ENCODE measurements around the gene SLN. TPM values are rescaled to one million over a fixed set of nuclear protein-coding genes. Genes with fewer than 3 reads are reported as not detected.

The SLN gene
- total and polyA plus RNA-seq, 10 of the 15 experiments (the other 5 are each of a cell fraction or from before 2014, with no cell fraction given) = 0.39 TPM; not detected in 9

DNA sequence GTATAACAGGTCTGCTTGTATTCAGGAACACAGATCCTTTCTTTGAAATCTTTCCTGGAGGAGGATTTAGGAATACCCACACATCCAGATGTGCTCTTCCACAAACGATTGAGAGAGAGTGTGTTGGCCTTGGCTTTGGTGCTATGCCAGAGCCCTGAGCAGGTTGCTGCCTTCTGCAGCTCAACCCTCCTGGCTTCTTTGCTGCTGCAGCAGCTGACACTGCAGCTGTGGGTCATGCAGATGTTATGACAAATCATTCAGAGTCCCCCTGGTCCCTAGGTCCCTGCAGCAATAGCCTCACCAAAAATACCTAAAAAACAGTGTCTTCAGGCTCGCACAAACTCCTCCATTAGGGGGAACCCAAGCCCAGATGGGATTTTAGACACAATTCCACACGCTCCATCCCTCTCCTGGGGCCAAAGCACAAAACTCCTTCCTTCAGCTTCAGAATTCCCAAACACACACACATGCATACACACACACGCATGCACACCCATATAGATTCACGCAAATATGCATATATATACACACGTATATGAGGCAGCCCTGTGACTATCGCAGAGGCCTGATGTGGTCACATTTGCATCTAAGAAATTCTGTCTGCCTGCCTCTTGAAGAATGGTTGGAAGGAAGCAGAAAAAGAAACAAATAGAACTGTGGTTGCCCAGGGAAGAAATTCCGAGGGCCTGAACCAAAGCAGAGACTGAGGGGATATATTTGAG, 35.4 kb downstream of the SLN start:
- Histone ChIP-seq H3K36me3 (ENCODE audit: control insufficient read depth in 2 of 2, insufficient read depth in 2 of 2, low read length in 1 of 2) (no peaks in the 10 kb centered on the region), H3K4me3 (no peak overlapping the region), H3K79me2 (ENCODE audit: control insufficient read depth, insufficient read depth, low read length) (no peaks in the 10 kb centered on the region), H2AFZ (ENCODE audit: control insufficient read depth, low read depth, low read length) (peak overlapping the region; percentile 72), H3K4me2 (ENCODE audit: control insufficient read depth, insufficient read depth) (peak overlapping the region; percentile 30; the same call in 1 of the 2 replicates), H3K27ac (ENCODE audit: control insufficient read depth, insufficient read depth) (no peak overlapping the region), H4K20me1 (ENCODE audit: control insufficient read depth, insufficient read depth) (no peaks in the 10 kb centered on the region), H3K27me3 (replicated peaks in 1 of 2; ENCODE audit: control insufficient read depth in 2 of 2, insufficient read depth in 2 of 2, low read length in 1 of 2) (no peaks in the 10 kb centered on the region), H3K9ac (ENCODE audit: control insufficient read depth, insufficient read depth, low read length) (no peak overlapping the region), H3K9me3 (replicated peaks; ENCODE audit: control insufficient read depth, insufficient read depth, low read length) (no peaks in the 10 kb centered on the region), H3K4me1 (ENCODE audit: control insufficient read depth, insufficient read depth, low read length) (no peaks in the 10 kb centered on the region)
- DNase-seq (ENCODE audit: low read depth, low spot score) (no peak), ATAC-seq (peak; percentile 29), FAIRE-seq (no peak)
- TF ChIP-seq MEF2B (IDR thresholded peaks at IDR 0.05; ENCODE audit: partially characterized antibody, poor library complexity, severe bottlenecking) = no peak
- TF ChIP-seq CHD2 (IDR thresholded peaks at IDR 0.05; ENCODE audit: borderline replicate concordance, low read depth, low read length) = no peak
- no peak for TF ChIP-seq BACH1 (IDR thresholded peaks at IDR 0.05; ENCODE audit: borderline replicate concordance)
- no peak for TF ChIP-seq ZNF384 (IDR thresholded peaks at IDR 0.05; ENCODE audit: borderline replicate concordance, low read depth, low read length)
- no peak for TF ChIP-seq BHLHE40 (IDR thresholded peaks at IDR 0.05; ENCODE audit: borderline replicate concordance in 1 of 2, low read depth in 2 of 2, low read length in 1 of 2)
- TF ChIP-seq, protein P1, sequence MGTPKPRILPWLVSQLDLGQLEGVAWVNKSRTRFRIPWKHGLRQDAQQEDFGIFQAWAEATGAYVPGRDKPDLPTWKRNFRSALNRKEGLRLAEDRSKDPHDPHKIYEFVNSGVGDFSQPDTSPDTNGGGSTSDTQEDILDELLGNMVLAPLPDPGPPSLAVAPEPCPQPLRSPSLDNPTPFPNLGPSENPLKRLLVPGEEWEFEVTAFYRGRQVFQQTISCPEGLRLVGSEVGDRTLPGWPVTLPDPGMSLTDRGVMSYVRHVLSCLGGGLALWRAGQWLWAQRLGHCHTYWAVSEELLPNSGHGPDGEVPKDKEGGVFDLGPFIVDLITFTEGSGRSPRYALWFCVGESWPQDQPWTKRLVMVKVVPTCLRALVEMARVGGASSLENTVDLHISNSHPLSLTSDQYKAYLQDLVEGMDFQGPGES (IDR thresholded peaks at IDR 0.05) = no peak
- no peak for TF ChIP-seq SUPT20H (IDR thresholded peaks at IDR 0.05; ENCODE audit: borderline replicate concordance, control insufficient read depth, low read depth, low read length)
- intact Hi-C loops (cut with micrococcal nuclease; ENCODE audit: unreplicated experiment) (no loop called here), in situ Hi-C loops (cut with MboI) (no loop called here)
- RAD21 ChIA-PET (ENCODE audit: unreplicated experiment) = interaction anchor here (2.0 kb wide), 1 partner anchor 13 kb away, joined by 14 read pairs; no protein-coding TSS in a partner anchor
- WGBS (ENCODE audit: insufficient coverage, insufficient replicate concordance, low lambda C conversion rate, missing lambda C conversion rate) = 43% methylated on average over 8 of the region's 8 CpGs
- no TSS peak for BruUV-seq (replicated peaks)
- POLR2A ChIA-PET = interaction anchor here (2.1 kb wide), 1 partner anchor 113 kb away, joined by 5 read pairs; no protein-coding TSS in a partner anchor
- CTCF ChIA-PET = interaction anchor here (0.6 to 3.8 kb wide), 7 partner anchors 9 to 112 kb away, joined by 3 to 24 read pairs (median 6); no protein-coding TSS in a partner anchor
- SMC1A ChIA-PET (ENCODE audit: uncharacterized antibody, unreplicated experiment) = interaction anchor here (0.7 to 8.0 kb wide), 8 partner anchors 11 to 187 kb away, joined by 3 to 57 read pairs (median 7); no protein-coding TSS in a partner anchor

Data from GM12878 (cell line).